Measurements from ENCODE around the gene IZUMO1R.
"Not testable (repeated sequence)": the region's sequence is repeated elsewhere in the genome, so short reads cannot be mapped to it uniquely, and the experiment has no call there.

Gene IZUMO1R

GRCh38 chr11:94303966-94304958 is at the start of gene IZUMO1R:
Gene IZUMO1R (plus strand): TSS chr11:94304580. CDS start chr11:94305637, 1,057 bp downstream.
- DNase-seq (ENCODE audit: low read depth) = no peak

- no peak for DNase-seq (ENCODE audit: low read depth)
These were observed 32.5 kb upstream of the IZUMO1R start for GRCh38 chr11:94271885-94272372.

GRCh38 chr11:94272738-94273313 is 31.6 kb upstream of the IZUMO1R start:
- no peak for DNase-seq (ENCODE audit: low read depth)

- DNase-seq (ENCODE audit: low read depth) = no peak
These were observed 28.4 kb upstream of the IZUMO1R start for GRCh38 chr11:94275961-94276360.

- DNase-seq (ENCODE audit: low read depth) = no peak
These were observed 27.4 kb upstream of the IZUMO1R start for GRCh38 chr11:94276943-94277342.

- DNase-seq (ENCODE audit: low read depth) = not testable (repeated sequence)
These were observed 26.2 kb upstream of the IZUMO1R start for GRCh38 chr11:94278207-94278606.

- DNase-seq (ENCODE audit: low read depth) = no peak
These were observed 24.4 kb upstream of the IZUMO1R start for GRCh38 chr11:94279996-94280395.

- no peak for DNase-seq (ENCODE audit: low read depth)
These were observed 23.1 kb upstream of the IZUMO1R start for GRCh38 chr11:94281324-94281723.

- no peak for DNase-seq (ENCODE audit: low read depth)
These were observed 20.7 kb upstream of the IZUMO1R start for GRCh38 chr11:94283678-94284077.

GRCh38 chr11:94295534-94295933 is 8.8 kb upstream of the IZUMO1R start:
- no peak for DNase-seq (ENCODE audit: low read depth)

- no peak for DNase-seq (ENCODE audit: low read depth)
These were observed 6.3 kb upstream of the IZUMO1R start for GRCh38 chr11:94297985-94298576.

- DNase-seq (ENCODE audit: low read depth) = no peak
These were observed 1.6 kb upstream of the IZUMO1R start for GRCh38 chr11:94302776-94303175.

GRCh38 chr11:94305146-94305545 is 766 bp downstream of the IZUMO1R start:
- peak; percentile 23 for DNase-seq (ENCODE audit: low read depth)

- no peak for DNase-seq (ENCODE audit: low read depth)
These were observed 2.9 kb downstream of the IZUMO1R start for GRCh38 chr11:94307101-94307791.

- DNase-seq (ENCODE audit: low read depth) = no peak
These were observed 3.6 kb downstream of the IZUMO1R start for GRCh38 chr11:94308024-94308423.

GRCh38 chr11:94309757-94310156 is 5.4 kb downstream of the IZUMO1R start:
- no peak for DNase-seq (ENCODE audit: low read depth)

GRCh38 chr11:94310191-94310875 is 6.0 kb downstream of the IZUMO1R start:
- no peak for DNase-seq (ENCODE audit: low read depth)

GRCh38 chr11:94312339-94312738 is 8.0 kb downstream of the IZUMO1R start:
- DNase-seq (ENCODE audit: low read depth) = no peak

GRCh38 chr11:94314064-94314463 is 9.7 kb downstream of the IZUMO1R start:
- DNase-seq (ENCODE audit: low read depth) = no peak

- no peak for DNase-seq (ENCODE audit: low read depth)
These were observed 11.3 kb downstream of the IZUMO1R start for GRCh38 chr11:94315664-94316063.

GRCh38 chr11:94322501-94322900 is 18.1 kb downstream of the IZUMO1R start:
- DNase-seq (ENCODE audit: low read depth) = no peak
